NCI-H2171 (cell line): ENCODE measurements around the gene HIGD2A.

Experiments
- DNase-seq: peaks from one replicate; lab custom pipeline; 2025; lab: John Stamatoyannopoulos, UW

HIGD2A gene

DNA sequence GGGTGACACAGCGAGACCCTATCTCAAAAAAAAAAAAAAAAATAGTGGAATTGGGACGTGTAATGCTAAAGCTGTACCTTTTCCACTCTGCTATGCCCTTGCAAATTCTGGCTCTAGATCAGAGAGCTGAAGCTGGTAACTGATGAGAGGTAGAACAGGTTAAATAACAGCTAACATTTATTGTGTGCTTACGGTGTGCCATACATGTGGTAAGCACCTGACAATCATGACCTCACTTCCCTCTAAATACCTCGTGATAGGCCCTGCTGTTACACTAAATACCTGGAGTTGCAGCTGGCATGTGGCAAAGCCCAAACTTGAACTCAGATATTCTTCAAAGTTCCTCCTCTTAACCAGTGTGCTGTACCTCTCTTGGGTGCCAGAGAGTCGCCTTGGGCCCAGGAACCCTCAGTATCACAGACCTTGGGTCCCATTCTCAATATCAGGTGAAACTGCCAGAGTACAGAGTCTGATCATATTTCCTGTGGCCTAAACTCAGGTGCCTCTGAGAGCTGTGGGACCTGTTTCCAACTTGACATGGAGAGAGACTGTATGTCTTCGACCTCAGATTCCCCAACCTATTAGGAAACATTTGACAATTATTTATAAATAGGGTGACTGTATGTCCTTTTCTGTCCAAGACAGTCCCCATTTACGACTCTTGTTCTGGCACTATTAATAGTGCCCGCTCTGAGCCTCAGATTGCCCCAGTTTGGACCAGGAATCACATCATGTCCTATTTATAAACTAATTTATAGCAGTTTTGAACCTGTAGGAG lies 18.4 kb upstream of the HIGD2A start:
- no peak for DNase-seq

DNA sequence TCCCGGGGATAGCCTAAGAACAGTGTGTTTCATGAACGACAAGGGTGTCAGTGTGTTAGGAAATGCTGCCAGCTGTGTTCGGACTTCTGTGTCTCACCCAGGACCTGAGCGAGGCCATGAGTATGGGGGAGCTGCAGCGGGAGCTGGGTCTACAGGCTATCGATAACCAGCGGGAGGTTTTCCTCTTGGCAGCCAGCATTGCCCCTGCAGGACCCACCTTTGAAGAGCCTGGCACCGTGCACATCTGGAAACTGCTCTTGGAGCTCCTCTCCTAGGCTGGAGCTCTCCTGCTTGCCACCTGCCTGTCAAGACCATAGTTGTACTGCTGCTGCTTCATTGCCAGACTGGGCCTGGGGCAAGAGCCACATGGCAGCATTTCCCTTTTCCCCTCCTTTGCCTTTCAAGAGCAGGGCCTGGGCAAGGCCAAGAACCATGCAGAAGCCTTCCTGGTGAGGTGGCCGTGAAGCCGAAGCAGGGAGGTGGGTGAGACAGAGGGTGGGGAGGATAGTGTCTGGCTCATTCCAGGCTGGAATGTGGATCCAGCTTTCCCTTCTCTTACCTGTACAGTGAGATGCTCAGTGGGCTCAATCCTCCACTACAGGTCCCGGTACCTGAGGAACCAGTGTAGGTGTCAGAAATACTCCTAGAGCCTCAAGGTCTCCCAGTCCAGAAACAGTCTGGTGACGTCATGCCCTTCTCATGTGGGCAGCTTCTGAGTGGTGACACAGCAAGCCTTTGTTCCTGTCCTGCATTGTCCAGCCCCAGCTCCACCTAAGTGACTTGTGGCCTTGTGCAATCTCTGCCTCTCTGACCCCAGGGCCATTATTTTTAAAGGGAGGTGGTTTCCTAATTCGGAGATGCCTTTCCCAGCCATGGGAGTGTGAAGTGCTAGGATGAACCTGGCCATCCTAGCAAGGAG lies 16.7 kb upstream of the HIGD2A start:
- no peak for DNase-seq

DNA sequence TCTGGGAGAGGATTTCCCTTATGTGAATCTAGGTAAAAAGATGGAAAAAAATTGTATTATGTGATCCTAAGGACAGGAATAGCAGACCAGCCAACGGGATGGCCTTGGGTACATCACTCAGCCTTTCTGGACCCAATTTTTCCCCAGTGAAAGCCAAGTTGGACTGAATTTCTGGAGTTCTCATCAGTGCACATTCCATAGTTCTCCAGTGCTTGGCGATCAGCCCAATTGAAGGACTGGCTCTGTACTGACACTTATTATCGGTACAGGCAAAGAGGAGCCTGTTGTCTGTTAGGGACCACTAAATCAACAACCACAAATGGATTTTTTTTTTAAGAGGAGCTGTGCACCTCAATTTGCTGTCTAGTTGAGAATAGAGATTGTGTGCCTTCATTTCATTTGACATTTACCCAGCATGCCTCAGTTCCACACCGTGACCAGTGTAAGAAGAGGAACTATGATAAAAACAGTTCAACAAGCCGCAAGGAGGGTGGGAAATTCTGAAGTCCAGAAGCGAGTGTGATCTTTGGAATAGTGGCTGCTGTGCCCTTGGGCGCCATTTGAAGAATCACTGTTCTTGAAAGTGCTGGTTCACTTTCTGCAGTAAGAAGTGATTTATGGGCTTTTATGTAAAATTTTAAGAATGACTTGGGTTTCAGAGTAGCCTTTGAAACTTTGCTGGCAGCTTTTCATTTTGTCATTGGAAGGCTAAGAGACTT lies 15.3 kb upstream of the HIGD2A start:
- DNase-seq = no peak

DNA sequence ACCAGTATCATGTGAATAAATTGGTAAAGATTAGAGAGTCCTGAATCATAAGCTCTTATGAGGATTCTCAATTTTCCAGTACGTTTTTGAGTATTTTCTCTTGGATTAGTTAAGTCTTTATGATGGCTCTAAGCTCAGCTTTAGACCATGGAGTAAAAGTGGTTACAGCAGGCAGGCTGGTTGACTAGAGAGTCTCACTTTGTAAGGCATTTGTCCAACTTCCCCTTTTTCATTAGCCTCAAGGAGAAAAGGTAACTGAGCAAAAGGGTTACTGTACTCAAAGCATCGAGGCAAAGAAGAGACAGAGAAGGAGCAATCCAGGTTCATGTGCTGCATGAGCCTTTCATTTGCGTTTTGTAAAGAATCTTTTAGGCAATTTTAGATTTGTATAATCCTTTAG lies 8.7 kb upstream of the HIGD2A start:
- no peak for DNase-seq

DNA sequence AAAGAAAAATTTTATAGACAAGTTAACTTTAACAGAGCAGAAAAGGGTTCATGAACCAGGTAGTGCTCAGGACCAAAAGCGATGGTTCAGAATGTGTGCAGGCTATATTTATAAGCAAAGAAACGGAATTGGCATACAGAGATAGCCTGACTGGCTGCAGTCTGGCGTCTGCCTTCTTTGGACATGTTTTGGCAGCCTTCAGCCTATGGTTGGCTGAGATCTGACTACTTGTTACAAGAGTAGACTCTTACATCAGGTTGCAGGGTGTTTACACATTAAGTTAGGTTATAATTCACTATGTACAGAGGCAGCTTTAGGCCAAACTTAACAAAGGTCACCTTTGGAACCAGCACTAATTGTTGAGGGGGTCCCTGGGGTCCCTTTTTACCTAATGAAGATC lies 7.1 kb upstream of the HIGD2A start:
- DNase-seq = no peak

DNA sequence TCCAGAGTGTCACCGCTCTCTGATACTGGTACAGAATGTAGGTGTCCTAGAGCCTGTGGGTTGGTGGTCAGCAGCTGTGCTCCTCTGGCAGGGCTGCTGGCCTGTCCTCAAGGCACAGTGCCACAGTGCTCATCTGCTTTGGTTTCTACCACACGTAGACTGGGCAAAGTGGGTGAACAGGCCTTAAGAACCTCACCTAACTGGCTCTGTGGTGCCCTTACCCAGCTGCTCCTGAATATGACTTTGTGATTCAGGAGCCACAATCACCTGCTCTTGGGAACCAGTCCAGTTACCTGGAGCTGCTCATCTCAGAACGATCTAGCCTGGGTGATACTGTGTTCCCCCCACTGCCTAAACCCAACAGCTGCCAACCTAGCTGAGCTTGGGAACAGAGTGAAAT lies 6.6 kb upstream of the HIGD2A start:
- no peak for DNase-seq

DNA sequence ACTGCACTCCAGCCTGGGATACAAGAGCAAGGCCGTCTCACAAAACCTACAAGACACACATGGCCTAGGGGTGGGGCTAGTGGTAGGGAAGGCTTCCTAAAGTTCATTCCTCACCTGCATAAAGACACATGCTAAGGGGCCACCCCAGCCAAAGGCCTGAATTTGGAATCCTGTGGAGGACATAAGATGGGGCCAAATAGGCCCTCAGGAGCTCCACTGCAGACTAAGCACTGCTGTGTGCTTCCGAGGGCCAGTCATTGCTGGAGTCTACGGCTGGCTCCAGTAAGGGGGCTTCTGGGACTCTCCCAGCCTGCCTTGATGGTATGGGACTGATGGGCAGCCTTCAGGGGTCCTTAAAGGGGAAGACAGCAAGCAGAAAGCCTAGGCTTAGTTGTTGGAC lies 5.8 kb upstream of the HIGD2A start:
- no peak for DNase-seq

DNA sequence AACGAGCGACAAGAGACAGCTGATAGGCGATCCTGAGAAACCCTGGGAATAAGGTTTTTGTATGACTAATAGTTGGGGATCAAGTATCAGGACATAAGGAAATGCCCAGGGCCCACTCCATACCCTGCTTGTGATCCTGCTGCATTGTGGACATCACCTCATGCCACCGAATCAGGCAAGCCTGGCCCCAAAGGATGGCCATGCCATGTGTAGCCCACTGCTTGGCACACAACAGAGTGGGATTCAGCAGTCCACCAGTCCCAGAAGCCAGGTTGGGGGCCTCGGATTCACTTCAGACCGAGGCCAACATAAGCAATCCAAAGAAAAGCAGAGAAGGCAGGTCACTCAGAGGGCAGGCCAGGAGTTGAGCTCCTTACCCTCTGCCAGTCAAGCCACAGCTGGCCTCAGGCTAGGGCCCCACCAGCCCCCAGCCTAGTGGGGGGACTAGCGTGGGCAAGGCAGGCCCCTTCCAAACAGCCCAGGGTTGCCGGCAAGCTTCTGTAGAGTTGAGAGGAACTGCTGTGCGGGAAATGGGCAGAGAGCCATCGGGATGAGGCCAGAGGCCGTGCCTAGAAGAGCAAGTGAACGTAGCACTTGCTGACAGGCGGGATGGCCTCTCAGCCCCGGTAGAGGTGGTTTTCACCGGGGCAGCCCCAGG lies 5.2 kb upstream of the HIGD2A start:
- DNase-seq = no peak

DNA sequence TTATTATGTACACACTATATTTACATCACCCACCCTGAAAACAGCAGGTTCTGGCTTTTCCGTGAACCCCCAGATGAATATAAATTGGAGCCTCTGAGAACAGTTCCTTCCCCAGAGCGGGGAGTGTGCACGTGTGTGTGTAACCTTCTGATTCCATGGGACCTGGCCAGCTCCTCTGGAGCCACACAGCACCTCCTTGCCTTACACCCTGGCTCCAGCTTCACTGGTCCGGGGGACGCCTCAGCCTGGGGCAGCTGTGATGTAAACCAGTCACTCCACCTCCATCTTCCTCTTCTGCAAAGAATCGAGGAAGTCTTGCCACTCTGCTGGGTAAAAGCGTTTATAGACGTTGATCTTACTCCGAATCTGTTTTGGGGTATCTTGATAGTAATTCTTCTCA lies 4.6 kb upstream of the HIGD2A start:
- DNase-seq = no peak

DNA sequence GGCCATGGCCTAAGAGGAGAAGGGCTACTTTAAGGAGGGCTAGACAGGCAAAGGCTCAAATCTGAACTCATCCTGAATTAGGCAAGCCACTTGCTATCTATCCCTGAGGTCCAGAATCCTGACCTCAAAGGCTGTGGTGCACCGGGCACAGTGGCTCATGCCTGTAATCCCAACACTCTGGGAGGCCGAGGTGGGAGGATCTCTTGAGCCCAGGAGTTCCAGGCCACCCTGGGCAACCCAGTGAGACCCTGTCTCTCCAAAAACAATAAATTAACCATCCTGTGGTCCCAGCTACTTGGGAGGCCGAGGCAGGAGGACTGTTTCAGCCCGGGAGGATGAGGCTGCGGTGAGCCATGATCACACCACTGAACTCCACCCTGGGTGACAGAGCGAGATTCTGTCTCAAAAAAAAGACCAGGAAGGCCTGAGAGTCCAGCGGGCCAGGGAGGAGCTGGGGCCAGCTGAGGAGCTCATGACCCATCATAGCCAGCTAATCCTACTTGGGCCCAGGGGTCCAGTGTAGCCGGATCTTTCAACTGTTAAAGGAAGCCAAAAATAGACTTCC lies 4.1 kb upstream of the HIGD2A start:
- no peak for DNase-seq

DNA sequence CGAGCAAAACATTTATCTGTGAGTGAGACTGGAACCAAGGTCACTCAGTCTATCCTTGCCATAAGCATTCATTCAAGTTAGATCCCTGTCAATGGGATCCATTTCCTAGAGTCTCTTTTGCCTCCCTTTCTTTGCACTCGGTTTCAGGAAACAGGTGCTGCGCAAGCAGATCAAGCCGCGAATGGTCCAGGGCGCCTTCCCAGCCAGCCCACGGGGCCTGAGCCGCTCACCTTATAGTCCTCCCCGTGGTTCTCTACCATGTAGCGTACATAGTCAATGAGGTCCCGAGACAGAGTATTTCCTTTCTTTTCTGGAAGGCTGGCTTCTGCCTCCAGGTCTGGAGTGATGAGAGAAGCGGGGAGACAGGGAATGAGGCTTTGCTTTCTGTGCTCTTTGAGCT lies 3.6 kb upstream of the HIGD2A start:
- no peak for DNase-seq

DNA sequence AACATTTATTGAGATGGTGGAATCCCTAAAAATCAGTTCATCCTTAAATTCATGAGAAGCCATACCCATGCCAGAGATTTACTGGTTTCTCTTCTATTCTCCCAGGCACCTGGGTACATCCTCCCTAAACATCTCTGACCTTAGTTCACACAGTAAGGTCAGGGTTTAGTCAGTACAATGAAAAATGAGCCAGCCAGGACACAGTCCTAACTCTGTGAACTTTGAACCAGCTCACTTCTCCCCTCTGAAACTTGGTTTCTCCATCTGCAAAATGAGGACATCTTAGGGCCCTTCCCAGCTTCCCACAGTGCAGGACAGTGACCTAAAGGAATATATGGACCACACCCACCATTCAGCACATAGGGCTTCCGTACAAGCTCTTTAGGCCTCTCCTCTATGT lies 2.1 kb upstream of the HIGD2A start:
- no peak for DNase-seq

DNA sequence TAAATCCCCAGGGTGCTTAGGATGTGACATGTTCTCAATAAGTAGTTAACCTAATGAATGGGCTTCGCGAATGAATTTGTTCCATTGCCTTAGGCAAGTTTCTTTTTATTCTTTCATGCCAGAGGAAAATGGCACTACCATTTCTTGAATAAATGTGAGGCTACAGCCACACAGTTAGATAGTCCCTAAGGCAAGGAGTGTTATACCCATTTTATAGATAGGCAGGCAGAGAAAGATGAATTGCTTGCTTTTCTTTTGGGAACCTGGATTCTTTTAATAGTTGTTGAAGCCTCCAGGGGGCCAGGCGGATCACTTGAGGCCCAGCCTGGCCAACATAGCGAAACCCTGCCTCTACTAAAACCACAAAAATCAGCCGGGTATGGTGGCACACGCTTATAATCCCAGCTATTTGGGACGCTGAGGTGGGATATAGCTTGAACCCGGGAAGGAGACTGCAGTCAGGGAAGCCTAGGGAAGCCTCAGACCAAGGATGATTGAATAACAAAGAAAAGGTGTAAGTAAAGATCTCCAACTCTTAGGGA lies 1.1 kb upstream of the HIGD2A start:
- no peak for DNase-seq

DNA sequence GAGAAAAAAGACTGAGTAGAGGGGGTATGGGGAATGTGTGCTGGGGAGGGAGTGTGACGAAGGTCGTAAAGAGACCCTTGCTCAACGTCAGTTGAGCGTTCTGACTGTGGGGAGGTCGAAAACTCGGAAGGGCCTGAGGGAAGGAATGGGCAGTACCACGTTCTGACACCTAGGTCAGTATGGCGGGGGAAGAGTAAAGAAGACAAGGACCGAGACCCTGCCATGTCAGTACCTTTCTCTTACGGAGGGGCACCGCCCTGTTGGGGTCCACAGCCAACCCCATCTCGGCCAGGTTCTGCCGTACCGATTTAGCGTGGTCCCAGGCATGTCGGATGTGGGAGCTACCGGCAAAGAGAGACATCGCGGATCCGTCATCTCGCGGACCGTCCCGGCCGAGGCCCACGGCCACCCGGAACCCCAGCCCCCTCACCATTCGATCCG lies 528 bp upstream of the HIGD2A start:
- no peak for DNase-seq

DNA sequence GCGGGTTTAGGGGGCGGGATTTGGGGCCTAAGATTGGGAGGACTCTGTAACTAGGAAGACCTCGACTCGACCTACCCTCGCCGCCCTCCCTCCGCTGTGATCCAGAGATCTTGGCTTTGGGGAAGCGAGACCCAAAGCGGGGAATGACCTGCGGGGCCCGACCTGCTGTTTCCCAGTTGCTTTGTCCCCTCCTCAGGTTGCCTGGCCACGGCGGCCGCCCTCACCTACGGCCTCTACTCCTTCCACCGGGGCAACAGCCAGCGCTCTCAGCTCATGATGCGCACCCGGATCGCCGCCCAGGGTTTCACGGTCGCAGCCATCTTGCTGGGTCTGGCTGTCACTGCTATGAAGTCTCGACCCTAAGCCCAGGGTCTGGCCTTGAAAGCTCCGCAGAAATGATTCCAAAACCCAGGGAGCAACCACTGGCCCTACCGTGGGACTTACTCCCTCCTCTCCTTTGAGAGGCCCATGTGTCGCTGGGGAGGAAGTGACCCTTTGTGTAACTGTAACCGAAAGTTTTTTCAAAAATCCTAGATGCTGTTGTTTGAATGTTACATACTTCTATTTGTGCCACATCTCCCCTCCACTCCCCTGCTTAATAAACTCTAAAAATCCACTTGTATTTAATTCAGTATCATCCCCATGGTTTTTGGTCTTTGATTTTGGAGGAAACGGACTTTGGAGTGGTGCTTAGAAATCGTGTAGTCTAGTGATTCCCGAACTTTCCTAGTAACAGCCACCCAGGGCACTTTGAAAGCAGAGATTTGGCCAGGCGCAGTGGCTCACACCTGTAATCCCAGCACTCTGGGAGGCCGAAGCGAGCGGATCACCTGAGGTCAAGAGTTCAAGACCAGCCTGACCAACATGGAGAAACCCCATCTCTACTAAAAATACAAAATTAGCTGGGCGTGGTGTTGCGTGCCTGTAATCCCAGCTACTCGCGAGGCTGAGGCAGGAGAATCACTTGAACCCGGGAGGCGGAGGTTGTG lies 878 bp downstream of the HIGD2A start:
- DNase-seq = no peak

DNA sequence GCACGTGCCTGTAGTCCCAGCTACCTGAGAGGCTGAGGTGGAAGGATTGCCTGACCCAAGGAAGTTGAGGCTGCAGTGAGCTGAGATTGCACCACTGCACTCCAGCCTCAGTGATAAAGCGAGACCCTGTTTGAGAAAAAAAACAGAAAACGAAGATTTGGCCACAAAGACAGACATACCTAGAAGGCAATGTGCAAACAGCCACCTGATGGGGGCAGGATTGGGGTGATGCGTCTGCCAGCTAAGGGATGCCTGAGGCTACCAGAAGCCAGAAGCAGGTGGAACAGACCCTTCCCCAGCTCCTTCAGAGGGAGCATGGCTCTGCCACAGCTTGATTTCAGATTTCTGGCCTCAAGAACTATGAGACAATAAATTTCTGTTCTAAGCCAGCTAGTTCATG lies 2.9 kb downstream of the HIGD2A start:
- no peak for DNase-seq

DNA sequence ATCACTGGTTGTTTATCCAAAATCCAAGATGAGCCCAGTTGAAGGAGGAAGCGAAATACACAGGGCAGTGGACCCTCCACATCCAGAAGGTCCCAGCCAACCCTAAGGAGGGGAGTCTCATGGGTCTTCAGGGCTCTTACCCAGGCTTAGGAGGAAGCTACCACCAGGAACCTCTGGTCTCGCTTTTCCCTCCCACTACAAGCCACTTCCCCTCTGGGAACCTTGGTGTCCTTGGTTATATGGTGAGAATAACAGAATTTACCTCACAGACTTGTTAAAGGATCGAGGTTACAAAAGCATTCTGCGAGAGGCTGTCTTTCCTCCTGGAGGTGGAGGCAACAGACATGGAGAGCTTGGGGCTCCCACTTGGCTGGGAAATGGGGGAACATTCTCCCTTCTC lies 3.4 kb downstream of the HIGD2A start:
- DNase-seq = no peak

DNA sequence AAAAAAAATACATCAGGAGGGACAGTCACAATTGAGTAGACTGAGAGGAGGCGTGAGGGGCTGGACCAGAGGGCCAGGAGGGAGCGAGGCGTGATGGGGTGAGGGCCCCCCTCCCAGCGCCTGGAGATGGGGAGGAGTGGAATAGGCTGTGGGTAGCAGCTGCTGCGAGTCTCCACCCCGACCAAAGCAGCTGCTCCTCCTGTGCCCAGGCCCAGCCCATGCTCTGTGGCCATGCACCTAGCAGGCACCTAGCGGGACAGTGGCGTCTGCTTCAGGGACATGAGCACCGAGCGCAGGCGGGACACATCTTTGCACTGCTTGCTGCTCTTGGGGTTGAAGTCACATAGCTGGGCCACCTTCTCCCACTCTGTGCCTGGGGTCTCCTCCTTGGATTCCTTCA lies 4.0 kb downstream of the HIGD2A start:
- DNase-seq = no peak

DNA sequence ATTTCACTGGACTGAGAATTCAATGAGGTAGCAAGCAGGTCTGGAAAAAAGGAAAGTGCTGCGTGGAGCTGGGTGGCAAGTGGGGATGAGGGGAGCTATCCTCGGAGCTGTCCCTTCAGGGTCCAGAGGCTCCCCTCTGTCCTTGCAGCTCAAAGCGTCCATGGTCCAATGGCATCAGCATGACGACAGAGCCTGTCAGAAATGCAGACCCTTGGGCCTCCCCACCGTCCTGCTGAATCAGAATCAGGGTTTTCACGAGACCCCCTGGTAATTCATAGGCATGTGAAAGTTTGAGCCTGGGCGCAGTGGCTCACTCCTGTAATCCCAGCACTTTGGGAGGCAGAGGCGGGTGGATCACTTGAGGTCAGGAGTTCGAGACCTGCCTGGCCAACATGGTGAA lies 5.5 kb downstream of the HIGD2A start:
- no peak for DNase-seq
